IPS-NIHi7 (cell line): ENCODE results near the gene GRAMD1B.
A peak's percentile ranks its signal among the peaks of the same experiment; 100 is the strongest.

Experiments used
- DNase-seq: peaks from one replicate; pipeline ENCODE4 v3.0.0; 2012; ENCODE audit warnings: mixed read lengths; ENCODE audit errors: extremely low spot score

The GRAMD1B gene

DNA sequence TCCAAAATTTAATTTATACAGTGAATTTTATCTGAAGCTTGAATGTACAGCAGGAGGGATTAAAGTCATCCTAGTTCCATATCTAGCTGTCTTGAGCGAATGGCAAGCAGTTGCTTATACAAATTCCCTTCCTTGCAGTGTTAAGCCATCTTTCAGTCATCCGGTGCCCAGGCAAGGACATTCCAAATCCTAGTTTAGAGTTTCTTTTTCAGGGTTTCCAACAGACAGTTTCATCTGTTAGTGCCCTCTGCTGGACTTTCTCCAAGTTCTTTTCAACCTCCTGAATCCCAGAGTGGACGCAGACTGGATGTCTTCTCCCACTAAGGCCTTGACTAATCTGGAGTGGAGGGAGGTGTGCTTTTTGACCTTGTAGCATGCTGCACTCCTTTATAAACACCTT lies 45.4 kb downstream of the GRAMD1B start:
- DNase-seq: peak; percentile 35

DNA sequence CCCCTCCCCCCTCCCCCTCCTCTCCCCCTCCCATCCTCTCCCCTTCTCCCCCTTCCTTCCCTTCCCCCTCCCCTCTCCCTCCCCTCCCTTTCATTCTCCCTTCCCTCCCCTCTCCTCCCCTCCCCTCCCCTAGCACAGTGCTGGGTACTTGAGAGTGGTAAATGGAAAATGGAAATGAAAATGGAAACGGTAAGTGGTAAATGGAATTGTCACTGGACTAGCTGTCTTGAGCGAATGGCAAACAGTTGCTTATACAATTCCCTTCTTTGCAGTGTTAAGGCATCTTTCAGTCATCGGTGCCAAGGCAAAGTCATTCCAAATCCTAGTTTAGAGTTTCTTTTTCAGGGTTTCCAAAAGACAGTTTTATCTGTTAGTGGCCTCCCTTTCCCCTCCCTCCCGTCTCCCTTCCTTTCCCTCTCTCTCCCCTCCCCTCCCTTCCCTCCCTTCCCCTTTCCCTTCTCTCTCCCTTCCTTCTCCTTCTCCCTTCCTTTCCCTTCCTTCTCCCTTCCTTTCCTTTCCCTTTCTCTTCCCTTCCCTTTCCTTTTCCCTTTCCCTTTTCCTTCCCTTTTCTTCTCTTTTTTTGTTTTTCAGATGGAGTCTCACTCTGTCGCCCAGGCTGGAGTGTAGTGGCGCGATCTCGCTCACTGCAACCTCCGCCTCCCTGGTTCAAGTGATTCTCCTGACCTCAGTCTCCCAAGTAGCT lies 47.3 kb downstream of the GRAMD1B start:
- DNase-seq: no peak

DNA sequence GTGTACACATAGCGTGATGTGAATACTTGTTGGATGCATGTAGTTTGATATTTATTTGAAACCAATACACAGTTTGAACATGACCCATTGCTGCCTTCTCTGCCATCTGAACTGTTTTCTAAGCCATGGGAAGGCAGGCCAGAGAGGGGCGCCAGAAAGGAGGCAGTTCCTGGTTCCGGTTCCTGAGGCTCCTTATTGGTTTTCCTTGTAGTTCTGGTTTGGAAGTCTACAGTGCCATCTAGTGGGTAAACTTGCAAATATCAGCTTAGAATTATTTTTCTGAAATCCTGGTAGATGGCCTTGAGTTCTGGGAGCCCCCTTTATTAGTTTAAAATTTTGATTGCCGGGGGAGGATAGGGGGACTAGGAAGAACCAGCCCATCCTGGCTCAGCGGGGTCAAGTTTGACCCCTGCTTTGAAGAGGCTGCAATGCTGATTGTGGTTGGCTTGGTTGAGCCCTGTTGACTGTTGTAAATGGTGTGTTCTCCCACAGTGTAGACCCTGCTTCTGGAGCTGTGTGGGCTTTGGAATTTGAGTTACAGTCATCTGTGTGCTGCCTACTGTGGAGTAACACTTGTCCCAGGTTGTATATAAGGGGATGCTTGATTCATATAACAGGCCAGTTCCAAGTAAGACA lies 48.4 kb downstream of the GRAMD1B start:
- peak; percentile 90 for DNase-seq

- no peak for DNase-seq
Observed at GRCh38 chr11:123479048-123479837, 49.2 kb downstream of the GRAMD1B start.

DNA sequence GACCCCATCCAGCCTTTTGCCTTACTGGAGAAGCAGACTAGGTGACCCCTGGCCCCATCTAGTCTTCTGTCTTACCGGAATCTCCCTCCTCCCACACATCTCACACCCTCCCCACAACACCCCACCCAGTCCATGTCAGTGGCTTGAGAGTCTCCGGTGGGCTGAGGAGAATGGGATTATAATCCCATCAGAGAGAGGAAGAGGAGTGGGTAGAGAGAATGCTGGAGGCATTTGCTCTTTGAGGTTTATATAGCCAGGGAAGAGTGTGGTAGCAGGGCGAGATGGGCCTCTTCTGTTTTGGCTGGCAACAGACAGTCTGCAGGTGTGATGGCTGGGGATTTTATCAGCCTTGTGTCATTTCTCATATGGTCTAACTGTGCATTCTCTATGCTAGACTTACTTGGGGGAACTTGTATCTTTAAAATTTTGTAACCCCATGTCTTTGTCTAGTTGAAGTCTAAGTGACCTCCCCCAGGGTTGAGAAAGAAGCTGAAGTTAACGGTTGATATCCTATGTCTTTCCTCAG lies 50.3 kb downstream of the GRAMD1B start:
- DNase-seq: no peak

- DNase-seq: no peak
Observed at GRCh38 chr11:123480882-123481281, 50.8 kb downstream of the GRAMD1B start.

- DNase-seq: no peak
Observed at GRCh38 chr11:123481640-123482039, 51.6 kb downstream of the GRAMD1B start.

GRCh38 chr11:123482218-123482617 lies 52.1 kb downstream of the GRAMD1B start:
- DNase-seq: no peak

GRCh38 chr11:123483058-123483457 lies 53.0 kb downstream of the GRAMD1B start:
- DNase-seq: no peak

- no peak for DNase-seq
Observed at GRCh38 chr11:123483466-123483865, 53.4 kb downstream of the GRAMD1B start.

GRCh38 chr11:123484448-123484847 lies 54.4 kb downstream of the GRAMD1B start:
- DNase-seq: no peak

DNA sequence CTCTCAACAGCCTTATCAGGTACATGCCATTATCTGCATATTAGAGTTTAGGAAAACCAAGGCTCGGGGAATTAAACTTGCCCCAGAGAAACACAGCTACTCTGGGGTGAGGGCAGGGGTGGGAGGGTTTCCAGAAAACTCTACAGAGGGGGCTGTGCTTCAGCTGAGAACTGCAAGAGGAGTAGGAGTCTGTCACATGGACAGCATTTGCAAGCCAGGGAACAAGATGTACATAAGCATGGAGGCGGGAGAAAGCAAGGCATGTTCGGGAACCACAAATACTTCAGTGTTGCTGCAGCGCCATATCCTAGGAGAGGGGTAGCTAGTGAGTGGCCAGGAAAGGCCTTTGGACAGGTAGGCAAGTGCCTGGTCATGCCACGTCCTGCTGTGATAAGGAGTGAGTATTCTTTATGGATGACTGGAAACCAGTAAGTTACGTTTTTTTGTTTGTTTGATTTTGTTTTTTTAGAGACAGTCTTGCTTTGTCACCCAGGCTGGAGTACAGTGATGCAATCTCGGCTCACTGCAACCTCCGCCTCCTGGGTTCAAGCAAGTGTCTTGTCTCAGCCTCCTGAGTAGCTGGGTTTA lies 57.2 kb downstream of the GRAMD1B start:
- DNase-seq: no peak

- no peak for DNase-seq
Observed at GRCh38 chr11:123490527-123490926, 60.5 kb downstream of the GRAMD1B start.

DNA sequence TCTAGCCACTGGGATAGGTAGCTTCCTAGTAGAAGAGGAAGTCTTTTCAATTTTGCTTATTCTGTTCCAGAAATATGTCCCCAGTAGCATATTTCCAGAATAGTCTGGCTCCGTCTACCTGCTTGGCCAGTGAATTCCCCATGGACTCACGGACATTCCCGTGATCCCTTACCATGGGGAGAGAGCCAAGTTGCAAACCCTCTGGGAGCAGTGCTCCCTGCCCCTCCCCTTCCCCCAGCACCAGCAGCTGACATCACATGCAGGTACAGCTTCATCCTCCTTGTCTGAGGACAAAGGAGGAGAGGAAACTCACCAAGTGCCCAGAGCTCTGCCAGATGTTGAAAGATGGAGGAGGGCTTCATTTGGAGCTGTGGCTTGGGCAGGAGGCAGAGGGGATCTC lies 61.2 kb downstream of the GRAMD1B start:
- no peak for DNase-seq

DNA sequence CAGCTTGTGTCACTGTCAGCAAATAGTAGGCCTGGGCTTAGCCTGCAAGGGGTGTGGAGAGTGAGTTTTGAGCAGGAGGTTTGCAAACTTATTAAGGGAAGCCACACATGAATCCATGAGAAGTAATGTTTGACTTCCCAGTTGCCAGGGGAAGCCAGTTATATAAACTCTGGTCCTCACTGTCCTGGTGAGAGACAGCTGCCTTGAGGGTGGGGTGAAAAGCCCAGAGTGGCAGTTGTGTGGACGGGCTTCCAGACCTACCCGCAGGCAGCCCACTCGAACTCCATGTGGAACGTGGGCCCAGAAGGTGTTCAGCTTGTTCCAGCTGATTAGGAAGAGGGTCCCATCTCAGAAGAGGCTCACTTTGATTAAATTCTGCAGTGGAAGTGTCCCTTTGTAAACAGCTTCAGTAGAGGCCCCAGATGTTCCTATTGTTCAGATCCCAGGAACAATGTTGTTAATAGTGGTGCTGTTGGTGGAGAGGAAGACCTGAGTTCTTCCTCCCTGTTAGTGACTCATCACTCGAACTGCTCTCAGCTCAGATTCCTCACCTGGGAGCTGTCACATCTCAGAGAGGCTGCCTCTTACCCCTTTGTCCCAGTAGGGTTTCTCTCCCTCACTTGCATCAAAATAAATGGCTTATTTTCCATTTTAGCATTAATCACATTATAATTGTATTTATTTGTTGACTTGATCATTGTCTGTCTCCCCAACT lies 63.4 kb downstream of the GRAMD1B start:
- DNase-seq: peak; percentile 54

DNA sequence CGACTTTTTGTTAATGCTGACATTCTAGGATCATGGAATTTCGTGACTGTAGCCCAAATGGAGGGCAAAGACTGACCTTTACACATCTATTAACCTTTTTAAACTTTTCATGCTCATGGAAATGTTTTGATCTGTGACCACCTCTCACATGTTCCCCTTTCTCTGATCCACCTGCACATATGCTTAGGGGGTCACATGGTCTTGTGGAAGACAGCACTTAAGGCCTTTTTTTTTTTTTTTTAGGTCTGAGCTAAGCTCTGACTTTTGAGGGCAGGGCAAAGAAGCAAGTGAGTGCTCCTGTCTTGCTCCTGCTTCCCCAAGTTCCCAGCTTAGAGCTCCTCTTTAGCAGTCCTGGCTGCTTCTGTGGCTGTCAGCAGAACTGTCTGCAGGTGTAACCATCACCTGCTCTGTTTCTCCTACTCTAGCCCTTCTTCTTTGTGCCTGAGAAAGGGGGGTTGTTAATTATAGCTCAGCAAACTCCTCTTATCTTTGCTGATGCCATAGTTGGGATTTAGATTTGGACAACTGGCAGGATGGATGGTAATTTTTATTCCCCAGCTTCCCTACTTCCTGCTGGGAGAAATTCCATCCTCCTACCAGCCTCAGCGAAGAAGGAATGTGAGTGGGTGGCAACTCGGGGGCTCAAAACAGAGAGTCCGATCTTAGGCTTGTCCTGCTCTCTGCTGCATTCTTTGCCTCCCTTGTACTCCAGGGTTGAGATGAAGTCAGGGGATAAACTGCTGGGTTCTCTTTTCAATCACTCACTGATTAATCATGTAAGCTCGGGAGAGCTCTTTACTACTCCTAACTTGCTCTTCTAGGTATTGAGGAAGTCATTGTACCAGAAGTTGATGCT lies 64.4 kb downstream of the GRAMD1B start:
- peak; percentile 52 for DNase-seq

DNA sequence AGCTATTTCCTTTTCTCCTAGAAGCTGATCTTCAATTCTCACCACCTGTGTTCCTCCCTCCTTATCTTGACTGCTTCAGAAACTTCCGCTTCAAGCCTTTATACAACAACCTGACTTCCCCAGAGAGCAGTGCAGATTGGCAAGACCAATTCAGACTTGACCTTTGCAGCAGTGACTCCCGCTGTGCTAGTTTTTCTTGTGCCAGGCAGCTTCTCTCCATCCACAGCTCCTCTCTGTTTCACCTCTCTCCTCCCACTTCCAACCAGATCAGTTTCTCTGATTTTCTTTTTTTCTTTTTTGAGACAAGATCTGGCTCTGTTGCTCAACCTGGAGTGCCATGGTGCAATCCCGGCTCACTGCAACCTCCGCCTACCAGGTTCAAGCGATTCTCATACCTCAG lies 74.3 kb downstream of the GRAMD1B start:
- DNase-seq: no peak

- DNase-seq: peak; percentile 74
Observed at GRCh38 chr11:123505546-123506299, 75.7 kb downstream of the GRAMD1B start.

GRCh38 chr11:123507043-123507442 lies 77.0 kb downstream of the GRAMD1B start:
- DNase-seq: no peak
